Endometrial microvascular endothelial cells (primary cell): ENCODE results near the gene PCNX2. TPM values are rescaled to one million over a fixed set of nuclear protein-coding genes. Genes with fewer than 3 reads are reported as not detected.

ENCODE experiments used
- in situ Hi-C: cut with HindIII; loops from 2 replicates; pipeline ENCODE4 v1.10.0; 2017; ENCODE audit warnings: low sequenced_read_pairs, low pct_unique_long_range_greater_than_20kb; ENCODE audit errors: inconsistent ontology term
- total RNA-seq: library from RNA; depleted of rRNA; stranded (reverse); fragments of >200 nt; gene quantifications from one replicate; pipeline ENCODE4 v1.2.3, GENCODE V29; 2015; ENCODE audit errors: inconsistent ontology term

Gene PCNX2
- total RNA-seq, 1 donor from 2014 or later: 16.4 TPM

GRCh38 chr1:232986527-232986922, 309.0 kb downstream of the PCNX2 start:
- in situ Hi-C loops: no loop called here

DNA sequence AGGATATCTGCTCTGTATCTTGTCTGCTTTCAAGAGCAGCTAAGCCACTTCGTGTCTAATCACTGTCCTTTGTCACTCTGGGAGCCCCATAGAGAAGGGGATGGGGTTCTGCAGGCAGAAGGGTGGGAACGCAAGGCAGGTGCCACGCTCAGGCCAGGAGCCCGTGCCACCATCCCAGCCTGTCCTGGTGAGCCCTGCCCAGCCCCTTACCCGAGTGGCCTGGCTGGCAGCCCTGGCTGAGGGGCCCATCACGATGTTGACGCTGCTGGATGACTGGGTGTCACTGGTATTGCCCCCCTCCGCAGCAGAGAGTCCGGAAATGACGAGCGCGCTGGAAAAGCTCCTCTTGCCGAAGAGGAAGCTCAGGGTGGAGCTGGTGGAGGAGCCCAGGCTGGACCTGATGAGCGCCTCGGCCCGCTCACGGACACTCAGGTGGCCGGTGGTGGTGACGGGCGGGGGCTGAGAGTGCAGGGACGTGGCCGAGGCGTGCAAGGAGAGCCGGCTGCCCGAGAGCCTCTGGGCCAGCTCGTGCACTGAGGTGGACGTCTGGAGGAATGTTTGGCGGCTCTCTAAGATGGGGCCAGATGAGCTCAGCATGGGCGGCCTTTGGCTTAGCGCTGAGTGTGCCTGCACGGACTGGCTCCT, 309.5 kb downstream of the PCNX2 start:
- in situ Hi-C loops: no loop called here

DNA sequence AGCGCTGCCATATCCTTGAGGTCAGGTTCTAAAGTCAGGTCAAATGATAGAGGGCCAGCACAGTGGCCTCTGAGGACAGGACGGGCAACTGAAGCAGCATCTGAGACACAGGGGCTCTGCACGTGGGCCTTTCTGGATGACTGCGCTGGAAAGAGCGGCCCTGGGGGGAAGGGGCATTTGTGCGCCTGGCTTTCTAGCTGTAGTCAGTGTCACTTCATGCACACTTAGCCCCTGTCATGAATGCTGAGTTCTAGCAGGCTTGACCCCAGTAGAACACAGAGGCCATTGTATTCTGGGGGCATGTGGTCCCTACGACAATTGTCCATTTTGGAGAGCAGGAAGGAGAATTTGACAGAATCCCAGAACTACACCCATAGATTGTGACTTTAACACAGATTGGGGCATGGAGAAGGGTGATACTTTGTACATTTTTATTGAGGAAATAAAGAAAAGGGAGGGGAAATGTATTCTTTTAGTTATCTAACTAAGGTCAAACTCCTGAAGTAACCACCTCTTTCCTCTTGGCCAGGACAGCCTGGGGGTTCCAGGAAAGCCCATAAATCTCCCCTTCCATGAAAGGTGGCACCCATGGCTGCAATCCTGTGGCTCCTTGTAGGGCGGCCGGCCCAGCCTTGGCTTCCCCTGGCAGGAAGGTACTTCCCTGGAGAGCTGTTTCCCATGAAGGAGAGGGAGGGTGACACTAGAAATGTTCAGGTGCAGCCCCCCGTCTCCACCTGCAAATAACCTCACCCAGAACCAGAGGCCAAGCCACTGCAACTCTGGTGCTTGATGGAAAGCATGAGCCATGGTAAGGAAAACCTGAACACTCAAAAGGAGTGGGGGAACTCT, 310.7 kb downstream of the PCNX2 start:
- in situ Hi-C loops: no loop called here

DNA sequence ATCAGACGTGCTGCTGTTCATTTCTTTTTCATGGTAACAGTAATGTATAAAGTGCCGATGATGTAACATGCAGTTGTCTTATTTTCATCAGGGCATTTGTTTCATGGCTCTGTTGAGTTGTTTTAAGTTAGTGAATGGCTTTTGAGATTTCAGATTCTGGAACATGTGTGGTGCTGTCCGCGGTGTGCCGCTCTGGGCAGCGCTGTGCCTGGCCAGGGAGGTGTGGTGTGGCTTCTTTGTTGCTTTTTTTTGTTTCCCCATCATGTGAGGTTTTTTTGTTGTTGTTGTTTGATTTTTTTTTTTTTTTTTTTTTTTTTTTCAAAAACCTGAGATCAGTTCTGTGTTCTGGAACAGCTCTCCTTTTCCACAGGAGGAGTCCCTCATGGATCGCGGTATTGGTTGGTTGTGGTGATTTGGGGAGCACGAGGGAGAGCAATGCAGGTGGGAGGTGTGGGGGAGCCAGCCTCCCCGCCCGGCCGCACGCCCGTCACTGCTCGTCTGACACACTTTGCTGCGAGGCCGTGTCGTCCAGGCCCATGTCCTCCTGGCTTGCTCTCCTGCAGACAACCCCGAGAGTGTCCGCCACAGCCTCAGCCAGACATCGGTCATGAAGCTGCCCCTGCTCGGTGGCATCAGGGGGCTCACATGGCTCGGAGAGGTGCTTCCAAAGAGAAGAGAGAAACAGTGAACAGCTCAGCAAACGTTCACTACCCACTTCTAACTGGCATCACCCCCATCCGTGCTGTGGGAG, 311.5 kb downstream of the PCNX2 start:
- in situ Hi-C loops: no loop called here

DNA sequence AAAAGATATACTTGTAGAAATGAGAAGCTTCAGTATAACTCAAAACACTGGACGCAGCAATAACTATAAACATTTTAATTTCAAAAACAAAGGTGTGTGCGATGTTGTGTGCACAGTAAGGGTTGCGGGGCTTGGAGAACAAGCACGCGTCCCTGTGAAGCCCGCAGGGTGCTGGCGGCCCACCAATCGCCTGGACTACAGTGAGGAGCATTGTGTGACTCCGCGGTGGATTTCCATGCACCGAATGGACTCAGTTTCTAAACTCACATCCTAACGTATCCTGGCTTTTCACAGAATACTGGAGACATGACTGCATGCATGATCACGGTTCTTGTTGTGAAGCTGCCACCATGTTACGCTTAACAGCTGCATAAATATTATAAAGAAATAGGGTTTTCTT, 312.1 kb downstream of the PCNX2 start:
- in situ Hi-C loops: no loop called here

DNA sequence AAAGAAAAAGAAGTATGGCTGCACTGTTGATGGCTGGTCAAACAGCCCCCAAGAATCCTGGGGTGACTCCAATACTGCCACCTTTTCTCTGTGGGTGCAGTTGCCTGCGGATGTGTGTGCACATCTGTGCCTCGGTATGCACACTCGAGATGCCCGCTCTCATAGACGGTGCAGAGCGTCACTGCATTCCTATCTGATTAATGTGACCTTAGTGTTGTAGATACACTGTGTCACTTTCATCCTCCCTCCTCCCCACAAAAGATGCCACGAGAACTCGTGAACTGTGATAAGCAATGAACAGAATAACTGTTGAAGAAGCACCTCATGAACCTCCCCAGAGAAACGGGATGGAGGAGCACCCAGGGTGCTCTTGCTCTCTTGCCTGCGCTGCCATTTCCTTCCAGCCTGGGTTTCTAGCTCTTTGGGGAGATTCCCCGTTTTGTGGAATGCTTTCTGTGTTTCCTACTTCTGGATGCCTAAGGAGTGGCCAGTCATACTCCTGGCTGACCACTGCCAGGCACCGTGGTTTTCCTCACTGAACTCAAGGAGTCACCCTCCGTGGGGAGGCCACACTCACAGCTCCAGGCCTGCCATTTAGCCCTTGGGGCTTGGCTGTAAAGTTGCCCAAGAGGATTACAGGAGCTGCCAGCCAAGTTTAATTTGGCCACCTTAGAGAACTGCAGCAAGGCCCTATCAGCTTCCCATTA, 313.1 kb downstream of the PCNX2 start:
- in situ Hi-C loops: no loop called here

GRCh38 chr1:232980986-232981560, 314.5 kb downstream of the PCNX2 start:
- in situ Hi-C loops: no loop called here

DNA sequence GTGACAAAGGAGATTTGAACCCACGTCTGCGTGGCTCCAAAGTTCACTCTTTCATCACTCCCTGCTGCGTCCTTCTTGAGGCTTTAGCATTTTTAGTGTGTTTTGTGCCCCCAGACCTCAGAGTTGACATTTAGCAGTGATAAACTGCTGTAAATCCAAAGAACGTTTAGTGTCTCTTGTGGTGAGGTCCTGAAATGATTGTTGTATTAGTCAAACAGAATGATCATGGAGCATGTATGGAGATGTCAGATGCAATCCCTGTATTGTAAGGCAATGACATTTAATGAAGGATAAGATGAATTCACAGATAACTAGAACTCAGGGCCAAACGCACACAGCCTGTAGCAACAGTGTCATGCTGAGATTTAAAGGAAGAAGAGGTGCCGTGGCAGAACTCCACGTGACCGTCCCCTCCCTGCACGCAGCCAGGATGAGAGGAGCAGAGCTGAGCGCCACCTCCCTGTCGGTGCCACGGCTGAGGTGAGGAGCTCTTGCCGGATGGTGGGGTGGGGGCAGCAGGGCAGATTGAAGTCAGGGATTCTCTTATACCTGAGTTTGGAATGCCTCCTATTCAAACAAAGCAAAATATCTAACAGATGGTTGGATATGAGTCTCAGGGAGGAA, 315.1 kb downstream of the PCNX2 start:
- in situ Hi-C loops: no loop called here

DNA sequence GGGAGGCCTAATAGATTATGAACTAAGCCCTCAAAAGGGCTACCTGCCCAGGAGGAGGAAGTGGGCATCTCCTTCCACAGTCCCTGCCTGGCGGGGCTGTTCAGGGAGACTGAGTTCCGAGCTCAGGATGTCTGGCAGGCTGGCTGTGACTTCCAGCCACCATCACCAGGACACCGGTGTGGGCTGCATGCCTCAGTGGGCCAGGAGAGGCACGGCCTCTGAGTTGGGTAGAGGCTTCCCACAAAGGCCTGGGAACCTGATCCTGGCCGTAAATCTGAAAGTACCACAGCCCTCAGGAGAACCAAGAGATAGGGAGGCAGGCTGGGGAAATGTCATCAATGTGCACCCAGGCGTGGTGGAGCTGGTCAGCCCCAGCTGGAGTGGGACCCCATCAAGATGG, 316.0 kb downstream of the PCNX2 start:
- in situ Hi-C loops: no loop called here

- in situ Hi-C loops: no loop called here
These were observed 316.7 kb downstream of the PCNX2 start for GRCh38 chr1:232978815-232979214.

- in situ Hi-C loops: no loop called here
These were observed 317.4 kb downstream of the PCNX2 start for GRCh38 chr1:232978091-232978634.

DNA sequence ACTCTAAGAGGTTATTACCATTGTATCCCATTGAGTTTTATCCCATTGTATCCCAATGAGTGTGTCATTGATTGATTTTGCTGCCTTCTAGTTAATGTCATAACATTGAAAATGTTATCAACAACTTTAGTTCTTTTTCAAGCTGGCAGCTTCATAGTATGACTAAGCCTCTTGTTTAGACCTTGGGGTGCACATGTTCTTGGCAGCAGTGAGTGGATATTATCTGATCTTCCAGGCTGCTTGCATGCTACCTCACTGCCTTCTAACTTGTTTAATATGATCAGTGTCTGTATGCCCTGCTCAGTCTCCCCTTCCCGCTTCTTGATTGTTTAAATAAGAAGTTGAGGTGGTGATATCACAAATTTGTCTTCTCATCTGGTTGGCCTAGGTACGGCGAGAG, 320.6 kb downstream of the PCNX2 start:
- in situ Hi-C loops: no loop called here

DNA sequence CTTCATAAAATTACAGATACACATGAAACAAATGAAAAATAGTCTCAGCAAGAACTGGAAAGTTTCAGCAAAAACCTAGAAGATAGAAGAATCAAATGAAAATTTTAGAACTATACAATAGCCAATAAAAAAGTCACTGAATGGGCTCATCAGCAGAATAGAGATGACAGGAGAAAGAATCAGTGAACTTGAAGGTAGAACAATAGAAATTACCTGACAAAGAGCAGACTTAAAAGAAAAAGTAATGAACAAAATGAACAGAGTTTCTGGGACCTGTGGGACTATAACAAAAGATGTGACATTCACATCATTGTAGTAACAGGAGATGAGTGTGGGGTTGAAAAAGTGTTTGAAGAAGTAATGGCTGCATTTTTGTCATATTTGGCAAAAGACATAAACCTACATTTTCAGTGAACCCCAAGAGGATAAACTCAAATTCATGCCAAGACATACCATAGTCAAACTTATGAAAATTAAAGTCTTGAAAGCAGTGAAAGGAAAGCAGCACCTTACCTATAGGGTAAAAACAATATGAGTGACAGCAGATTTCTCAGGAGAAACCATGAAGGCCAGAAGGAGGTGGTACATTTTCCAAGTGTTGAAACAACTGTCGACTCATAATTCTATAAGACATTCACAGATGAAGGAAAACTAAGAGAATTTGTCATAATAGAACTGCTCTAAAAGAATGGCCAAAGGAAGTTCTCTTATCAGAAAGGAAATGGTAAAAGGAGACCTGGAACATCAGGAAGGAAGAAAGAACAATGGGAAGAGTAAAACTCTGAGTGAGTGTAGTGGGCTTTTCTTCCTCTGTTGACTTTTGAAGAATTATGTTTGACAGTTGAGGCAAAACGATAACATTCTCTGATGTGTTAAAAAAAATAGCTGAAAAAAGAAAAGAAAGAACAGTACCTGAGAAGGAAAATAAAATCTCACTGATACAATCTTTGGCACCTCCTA, 321.6 kb downstream of the PCNX2 start:
- in situ Hi-C loops: no loop called here

DNA sequence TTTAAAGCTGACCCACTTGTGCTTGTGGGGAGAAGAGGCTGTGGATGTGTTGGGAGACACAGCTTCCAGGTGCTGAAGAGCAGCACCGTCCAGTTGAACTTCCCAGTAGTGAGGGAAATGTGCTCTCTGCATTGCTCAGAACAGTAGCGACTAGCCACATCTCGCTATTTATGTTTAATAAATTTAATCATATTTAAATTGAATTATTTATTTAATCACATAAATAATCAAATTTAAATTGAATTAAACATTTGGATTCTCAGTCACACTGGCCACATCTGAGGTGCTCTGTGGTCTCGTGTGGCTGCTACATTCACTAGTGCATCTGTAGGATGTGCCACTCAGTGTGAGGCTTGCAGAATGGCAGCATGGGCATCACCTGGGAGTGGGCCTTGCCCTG, 325.0 kb downstream of the PCNX2 start:
- in situ Hi-C loops: no loop called here

GRCh38 chr1:232969799-232970198, 325.7 kb downstream of the PCNX2 start:
- in situ Hi-C loops: no loop called here

DNA sequence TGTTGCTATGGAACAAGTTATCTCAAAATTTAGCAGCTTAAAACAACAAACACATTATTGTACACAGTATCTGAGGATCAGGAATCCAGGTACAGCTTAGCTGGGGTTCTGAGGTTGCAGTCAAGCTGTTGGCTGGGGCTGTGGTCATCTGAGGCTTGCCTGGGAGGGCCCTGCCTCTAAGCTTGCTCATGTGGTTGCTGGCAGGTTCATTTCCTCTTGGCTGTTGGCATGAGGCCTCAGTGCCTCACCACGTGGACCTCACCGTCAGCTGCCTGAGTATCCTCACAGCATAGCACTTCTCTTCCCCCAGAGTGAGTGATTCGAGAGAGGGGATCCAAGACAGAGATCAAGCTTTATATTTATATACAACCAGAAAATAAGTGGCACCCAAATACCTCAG, 326.6 kb downstream of the PCNX2 start:
- in situ Hi-C loops: no loop called here

- in situ Hi-C loops: no loop called here
These were observed 327.1 kb downstream of the PCNX2 start for GRCh38 chr1:232968391-232968790.
